HG03066 (cell line): ENCODE data around the gene GPR153.

Source experiments
- ATAC-seq: cut with Tn5 transposase; IDR thresholded peaks from one replicate; pipeline ENCODE4 v1.9.1; 2021; ENCODE audit warnings: low read depth; ENCODE audit not compliant: unreplicated experiment

GPR153 gene

DNA sequence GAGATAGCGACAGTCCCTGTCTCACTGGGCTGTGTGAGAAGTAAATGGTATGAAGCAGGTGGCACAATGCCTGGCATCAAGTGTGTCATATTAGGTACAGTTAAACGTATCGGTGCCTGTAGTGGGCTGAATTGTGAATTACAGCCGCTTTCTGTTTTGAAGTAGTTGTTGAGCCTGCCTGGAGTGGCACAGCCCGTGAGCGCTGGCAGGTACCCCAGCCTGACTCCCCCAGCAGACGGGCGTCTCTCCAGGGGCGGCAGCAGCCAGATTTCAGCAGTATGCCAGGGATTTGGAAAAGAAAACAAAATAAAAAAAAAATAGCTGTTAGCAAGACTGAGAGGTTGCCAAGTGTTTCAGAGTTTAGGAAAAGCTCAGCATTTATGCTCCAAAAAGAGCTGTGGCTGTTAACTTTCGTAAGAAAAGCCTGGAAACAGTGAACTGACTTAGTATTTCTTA lies 26.6 kb upstream of the GPR153 start:
- ATAC-seq: no peak

DNA sequence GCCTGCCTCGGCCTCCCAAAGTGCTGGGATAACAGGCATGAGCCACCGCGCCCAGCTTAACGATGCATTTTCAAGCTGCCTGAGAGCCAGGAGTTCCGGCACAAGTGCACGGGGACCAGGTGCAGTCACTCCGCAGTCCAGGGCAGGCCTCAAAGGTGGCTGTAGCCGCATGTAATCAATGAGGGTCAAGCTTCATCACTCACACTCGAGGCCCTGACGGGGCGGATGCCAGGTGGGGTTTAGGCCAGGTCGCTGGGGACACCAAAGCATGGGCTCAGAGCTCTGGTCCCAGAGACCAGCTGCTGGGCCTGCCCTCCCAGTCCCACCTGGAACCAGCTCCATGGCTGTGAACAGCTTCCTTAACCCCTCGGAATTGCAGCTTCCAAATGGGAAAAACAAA lies 26.1 kb upstream of the GPR153 start:
- no peak for ATAC-seq

DNA sequence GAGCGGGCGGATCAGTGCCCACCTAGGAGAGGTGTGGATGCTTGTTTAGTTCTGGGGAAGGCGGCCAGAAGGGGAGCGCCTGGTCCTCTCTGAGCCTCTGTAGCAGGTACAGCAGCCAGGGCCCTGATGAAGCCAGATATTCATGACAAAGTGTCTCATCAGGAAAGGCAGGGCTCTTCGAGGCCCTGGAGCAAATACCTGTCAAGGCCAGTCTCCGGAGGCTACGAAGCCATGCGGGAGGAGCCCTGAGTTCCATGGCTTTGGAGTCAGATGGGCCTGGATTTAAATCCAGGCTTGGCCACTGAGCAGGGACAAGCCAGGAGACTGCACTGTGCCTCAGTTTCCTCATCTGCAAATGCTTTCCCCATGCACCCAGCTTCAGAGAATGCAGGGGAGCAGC lies 25.4 kb upstream of the GPR153 start:
- no peak for ATAC-seq

DNA sequence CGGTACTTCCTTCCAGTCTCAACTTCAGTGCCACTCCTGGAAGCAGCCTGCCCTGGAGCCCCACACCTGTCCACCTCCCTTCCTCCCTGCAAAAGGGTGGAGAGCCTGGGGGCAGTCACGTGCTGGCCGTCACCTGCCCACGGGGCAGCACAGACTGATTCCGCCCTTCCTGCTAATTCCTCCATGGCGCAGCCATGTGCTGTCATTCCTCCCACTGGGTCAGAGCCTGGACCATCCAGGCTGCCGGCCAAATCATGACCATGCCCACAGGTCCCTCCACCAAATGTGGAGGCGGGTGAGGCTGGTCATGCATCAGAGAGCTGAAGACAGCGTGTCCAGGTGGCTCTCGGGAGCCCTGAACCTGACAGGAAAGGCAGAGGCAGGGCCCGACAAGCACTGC lies 24.4 kb upstream of the GPR153 start:
- ATAC-seq: no peak

DNA sequence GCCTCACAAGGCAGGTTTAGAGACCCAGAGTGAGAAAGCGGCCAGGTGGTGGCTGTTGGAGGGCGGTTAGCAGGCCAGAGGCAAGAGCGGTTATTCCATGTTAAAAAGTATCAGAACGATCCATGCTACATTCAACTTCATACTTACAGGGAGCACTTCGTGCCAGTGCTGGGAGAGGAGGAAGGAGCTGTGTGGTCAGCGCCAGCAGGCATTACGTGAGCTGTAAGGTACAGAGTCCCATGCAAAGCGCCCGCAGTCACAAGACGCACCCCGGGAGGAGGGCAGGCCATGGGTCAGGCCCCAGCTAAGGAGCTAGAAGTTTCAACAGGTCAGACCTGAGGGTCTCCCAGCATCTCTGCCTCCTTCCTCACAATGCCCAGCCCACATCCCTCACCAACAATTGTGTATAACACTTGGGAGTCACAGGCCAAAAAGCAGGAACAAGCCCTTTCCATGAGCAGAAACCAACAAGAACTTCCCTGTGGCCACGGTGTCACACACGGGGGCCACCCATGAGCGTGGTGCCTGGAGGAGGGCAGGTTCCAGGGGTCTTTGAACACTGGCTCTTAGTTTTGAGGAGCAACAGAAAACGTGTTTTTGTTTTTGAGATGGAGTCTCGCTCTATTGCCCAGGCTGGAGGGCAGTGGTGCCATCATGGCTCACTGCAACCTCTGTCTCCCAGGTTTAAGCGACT lies 21.8 kb upstream of the GPR153 start:
- ATAC-seq: no peak

DNA sequence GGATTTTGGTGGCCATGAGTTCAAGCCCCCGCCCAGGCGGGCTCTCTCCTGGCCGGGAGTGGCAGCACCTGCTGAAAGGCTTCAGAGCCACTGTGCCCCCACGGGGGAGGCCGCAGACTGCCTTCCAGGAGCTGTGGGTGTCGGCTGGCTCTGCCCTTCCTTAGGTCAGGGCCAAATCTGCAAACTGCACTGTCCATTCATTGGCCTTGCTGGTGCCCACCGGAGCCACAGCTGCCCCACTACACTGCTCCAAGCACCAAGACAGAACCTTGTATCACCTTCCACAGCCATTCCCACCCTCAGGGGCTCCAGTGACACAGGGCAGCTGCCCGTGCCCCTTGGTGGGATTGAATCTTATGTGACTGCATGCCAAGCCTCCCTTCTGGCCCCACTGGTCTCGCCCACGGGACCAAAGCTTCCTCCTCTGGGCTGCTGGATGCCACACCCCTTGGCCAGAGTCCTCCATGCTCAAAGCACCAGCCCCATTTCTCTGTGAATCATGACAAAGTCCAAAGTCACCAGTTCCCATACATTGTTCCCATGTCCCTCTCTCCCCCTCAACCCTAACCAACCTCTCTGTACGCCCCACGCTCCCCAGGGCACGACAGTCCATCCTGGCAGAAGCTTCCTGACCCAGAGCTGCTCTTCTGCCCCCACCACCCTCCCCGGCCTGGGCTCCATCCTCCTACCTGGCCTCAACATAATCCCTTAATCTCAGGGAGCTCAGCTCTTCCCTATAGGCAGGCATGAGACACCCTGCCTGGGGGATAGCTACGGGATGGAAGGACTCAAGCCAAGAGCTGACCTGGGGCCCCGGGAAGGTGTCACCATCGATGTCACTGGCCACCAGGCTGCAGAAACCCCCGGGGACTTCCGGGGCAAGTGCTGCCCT lies 20.9 kb upstream of the GPR153 start:
- no peak for ATAC-seq

DNA sequence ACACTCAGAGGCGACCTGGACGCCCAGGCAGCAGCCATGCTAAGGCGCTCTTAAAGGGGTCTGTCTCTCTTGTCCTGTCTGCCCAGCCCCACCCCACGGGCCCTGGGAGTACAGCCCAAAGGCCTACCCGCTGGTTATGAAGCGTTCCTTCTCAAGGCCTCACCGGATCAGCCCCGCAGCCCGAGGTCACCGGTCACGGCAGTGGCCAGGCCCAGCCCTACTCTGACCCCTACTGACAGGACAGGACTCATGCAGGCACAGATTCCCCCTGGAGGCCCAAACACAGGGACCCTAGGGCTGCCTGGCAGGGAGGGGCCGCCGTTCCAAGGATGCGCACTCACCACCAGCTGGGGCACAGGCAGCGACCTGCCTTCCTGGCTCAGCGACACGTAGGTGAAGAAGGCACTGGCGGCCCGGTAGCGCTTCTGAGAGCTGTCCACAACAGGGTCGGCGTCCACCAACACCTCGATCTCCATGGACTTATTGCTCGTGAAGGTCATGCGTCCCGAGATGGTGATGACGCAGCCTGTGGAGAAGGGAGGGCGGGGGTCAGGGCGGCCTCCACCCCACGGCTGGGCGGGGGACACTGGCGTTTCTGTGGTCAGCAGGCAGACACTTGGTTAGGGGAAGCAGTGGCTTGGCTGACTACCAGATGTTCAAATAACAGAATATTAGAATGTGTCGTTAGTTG lies 20.0 kb upstream of the GPR153 start:
- ATAC-seq: no peak

DNA sequence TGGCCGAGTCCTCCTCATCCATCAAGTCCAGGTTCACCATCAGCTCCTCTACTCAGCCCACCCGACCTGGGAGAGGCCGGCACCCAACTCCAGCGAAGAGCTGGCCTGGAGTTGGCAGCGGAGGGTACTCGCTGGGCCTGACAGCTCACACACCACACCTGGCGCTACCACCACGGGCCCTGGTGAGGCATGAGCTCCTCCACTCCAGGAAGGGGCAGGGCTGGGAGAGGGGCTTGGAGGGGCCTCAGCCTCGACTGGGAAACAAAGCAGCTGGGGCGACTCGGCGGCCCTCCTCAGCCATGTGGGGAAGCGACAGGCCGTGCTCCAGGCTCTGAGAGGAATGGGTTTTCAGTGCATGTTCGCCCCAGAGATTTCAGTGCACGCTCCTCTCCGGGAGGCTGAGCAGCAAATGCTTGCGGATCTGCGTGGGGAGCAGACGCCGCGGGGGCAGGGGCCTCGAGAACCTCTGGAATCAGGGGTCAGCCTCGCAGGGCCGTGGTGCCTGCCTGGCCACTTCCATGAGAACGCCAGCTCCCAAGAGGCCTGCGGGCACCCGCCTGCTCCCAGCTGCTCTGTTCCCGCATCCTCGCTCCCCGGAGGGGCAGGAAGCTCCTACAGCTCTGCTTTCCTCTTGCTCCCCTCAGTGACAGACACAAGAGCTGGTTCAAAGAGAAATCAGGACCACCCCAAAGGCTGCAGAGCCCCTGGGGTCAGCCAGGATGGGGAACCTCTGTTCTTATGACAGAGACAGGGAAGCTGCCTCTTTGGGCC lies 18.9 kb upstream of the GPR153 start:
- ATAC-seq: no peak

DNA sequence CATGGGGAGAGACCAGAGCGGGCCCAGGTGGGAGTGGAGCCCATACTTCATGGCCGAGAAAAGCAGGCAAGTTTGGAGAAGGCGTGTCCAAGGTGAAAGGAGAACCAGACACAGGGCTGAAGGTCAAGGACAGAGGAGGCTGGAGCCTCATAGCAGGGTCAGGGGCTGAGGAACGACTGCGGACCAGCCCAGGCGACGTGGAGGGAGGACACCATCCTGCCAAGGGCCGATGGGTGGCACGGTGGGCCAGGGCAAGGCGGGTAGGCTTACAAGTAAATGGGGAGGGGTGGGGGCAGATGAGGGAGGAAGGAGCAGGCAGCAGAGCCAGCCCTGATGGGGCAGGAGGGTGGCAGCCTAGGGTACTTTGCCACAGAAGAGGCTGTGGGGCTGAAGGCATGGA lies 18.2 kb upstream of the GPR153 start:
- ATAC-seq: no peak

DNA sequence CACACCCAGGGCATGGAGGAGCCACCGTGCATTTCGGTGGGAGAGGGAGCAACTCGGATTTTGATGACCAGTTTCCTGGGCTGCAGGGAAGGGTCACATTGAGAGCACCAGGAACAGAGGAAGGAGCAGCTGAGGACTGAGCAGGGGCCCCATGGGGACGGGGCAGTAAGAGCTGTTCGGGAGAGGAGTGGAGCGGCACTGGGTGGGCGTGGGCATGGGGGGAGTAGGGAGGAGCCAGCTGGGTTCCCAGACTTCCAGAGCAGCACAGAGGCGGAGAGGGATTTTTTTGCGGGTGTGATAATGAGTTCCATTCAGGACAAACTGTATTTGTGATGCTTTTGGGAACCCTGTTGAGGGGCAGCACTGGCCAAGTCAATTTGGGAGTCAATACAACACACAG lies 17.4 kb upstream of the GPR153 start:
- no peak for ATAC-seq

DNA sequence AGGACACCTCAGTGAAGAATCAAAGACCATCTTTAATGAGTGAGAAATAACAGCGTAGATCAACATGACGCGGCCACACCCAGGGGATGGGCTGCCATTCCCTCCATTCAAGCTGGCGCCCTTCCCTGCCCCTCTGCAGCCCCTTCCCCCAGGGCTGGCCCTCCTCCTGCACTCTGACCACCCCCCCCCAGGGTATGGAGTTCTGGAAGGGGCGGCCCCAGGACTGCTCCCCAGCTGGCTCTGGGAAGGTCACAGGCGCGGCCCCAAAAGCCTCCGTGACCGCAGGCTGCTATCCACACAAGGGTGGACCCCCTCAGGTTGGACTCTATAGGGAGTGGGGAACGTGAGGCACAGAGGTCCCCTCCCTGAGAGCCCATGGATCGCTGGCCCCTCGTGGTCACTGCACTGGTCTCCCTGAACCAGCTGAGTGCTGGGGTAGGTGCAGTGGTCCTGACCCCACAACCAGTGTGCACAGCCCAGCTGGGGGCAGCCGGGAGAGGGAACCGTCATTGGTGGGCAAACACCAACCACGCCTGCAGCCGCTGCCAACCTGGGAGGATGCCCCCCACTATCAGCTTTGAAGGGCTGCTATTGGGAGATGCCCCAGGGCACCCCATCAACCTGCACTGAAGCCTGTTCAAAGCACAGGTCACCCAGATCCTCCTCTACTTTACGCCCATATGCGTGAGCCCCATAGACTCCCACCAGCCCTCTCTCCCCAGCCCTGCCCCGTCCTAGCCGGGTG lies 16.1 kb upstream of the GPR153 start:
- ATAC-seq: no peak

DNA sequence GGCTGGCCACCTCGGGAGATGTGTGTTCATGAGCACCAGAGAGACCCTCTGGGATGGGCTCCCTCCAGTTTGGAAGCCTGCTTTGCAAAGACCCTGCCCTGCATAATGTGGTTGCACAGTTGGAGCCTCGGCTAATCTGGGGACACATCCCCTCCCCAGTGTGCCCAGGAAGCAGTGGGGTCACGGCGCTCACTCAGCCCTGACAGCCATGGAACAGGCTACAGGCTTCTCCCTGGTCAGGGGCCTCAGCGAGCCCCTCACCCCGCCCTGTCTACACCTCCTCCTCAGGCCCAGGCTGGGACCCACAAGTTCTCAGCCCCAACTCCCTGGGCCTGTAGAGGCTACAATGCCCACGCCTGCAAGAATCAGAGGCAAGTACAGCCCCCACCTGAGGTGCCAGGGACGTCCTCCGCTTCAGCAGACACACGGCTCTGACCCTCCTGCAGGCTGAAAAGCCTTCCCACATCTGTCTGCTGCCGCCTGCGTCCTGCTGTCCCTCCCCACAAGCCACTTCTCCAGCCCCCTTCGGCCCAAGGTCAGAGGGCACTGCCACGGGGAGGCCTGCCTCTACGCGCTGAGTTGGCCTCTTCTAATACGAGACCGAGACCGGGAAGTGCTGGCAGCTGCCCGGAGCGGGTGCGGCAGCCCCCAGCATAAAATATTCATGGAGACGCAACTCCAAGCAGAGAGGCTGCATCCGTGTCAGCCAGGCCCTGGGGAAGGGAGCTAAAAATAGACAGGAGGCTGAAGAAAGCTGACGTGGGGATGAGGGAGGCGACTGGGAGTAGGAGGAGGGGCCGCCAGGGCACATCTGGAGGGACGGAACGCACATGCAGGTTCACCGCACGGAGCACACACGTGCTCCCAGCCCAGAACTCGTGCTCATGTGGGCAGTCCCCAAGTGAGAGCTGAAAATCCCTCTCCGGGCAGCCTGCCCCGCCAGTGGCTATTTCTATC lies 15.2 kb upstream of the GPR153 start:
- no peak for ATAC-seq

DNA sequence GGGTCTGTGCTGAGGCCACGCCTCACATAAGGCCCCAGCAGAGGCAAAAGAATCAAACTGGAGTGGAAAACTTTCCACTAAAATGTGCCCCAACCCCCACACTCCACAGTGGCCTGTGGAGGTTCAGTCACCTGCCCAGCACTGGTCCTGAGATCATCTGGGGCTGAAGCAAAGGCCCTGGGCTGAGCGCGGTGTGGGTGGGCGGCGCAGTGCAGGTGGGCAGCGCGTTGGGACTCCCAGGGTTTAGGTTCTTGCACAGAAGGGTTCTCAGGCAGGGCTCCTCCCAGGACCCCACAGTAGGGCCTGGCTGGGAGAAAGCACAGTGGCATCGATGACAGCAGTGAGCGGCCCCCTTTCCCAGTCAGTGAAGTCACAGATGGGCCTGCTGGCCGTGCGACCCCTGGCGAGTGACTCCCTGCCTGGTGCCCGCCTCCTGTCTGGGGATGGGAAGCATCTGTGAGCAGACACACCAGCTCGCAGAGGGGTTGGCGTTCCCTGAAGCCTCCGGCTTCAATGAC lies 13.8 kb upstream of the GPR153 start:
- no peak for ATAC-seq

DNA sequence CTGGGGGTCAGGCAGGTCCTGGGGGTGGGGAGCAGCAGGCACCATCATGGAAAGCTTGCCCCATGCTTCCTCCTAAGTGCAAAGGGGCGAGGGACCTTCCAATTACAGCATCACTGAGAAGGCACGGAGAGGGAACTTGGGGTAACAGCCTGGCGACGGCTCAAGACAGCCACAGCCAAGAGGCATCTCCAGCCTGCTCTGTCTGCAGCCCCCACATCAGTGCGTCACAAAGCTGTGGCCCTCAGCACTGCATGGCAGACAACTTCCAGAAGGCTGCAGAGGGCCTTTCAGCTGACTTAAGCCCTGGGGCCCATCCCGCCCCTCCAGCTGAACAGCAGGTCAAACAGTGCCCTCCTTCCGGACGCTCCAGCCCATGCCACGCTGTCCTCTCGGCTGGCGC lies 13.2 kb upstream of the GPR153 start:
- no peak for ATAC-seq

DNA sequence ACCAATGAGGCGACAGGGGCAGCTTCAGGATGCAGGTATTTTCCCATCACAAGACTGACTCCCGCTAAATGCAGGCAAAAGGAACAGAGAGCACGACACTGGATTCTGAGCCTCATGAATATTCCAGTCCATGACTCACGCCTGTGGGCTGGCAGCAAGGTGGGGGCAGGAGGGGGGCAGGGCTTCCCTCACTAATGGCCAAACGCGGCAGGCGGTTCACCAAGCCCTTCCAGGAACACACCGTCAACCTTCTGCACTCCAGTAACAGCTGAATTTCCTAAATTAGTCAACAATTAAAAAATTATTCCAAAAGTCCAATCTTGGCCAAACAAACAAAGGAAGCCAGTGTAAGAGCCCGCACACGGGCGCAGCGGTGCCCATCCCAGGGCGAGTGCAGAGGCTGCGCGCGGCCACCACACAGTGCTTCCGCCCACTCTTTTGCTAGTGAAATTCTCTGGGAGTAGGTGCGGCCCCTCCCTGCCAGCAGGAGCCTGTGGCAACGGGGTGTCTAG lies 12.5 kb upstream of the GPR153 start:
- ATAC-seq: no peak

DNA sequence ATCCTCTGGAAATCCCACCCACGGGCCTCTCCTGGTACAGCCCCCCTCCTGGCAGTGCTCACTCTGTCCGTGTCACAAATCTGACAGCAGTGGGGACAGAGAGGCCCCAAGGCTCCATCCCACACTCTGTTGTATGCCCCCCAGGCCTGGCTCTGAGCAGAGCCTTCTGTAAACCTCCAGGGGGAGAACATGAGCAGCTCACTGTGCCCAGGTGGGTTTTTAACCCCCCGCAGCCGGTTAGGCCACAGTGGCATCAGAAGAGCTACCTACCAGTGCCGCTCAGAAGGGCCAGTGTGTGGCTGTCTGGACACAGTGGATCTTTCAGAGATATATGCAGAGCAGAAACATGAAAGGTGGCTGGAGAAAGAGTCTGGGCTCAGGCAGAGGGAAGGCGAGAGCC lies 12.0 kb upstream of the GPR153 start:
- ATAC-seq: no peak

DNA sequence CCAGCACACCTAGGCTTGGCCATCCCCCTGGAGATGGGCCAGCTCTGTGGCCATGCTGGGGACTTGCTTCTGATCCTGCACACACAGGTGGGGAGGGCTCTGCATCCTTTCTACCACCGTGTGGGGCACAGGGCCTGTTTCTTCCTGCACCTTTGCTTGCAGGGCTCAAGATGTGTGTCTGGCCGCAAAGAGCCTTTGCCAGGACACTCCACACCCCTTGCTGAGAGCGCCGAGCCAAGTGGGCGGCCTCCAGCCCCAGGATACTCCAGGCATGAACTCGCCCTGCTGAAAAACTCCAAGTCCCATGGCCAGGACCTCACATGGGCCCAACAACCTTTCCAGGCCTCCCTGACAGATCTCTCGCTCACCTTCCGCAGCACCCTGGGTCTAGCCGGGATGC lies 11.6 kb upstream of the GPR153 start:
- ATAC-seq: no peak

DNA sequence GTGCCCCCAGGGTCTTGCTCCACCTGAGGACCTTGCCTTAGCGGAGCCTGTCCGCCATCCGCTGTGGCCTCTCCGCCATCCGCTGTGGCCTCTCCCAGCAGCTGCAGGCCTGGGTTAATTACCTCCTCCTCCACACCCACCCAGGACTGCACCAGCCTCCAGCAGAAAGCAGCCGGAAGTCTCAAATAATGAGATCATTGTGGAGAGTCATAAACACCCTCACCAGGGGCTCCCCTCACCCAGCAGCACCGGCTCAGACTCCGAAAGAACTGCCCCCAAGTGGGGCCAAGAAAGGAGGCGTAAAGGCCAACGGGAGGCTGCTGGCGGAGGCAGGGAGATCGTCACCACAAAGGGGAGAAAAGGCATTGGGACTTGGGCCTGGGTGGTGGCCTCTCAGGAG lies 10.7 kb upstream of the GPR153 start:
- ATAC-seq: no peak
